Measurements from ENCODE around the gene LDB3.

The LDB3 gene

GRCh38 chr10:86699991-86700840, 31.9 kb downstream of the LDB3 start:
- Histone ChIP-seq H3K36me3 (ENCODE audit: insufficient read depth, low read length) (no peaks in the 10 kb centered on the region), H3K4me3 (no peak overlapping the region), H3K27ac (no peak overlapping the region), H3K9ac (ENCODE audit: insufficient read length) (no peak overlapping the region), H3K9me3 (ENCODE audit: low read depth, low read length) (no peaks in the 10 kb centered on the region)
- TF ChIP-seq EZH2 (IDR thresholded peaks at IDR 0.05): no peak
- TF ChIP-seq POLR2AphosphoS5 (IDR thresholded peaks at IDR 0.05; ENCODE audit: borderline replicate concordance, low read depth, low read length): no peak
- no peak for TF ChIP-seq FOXP2 (optimal IDR thresholded peaks at IDR 0.05; ENCODE audit: control extremely low read depth, extremely low read length, insufficient read depth)
- no peak for DNase-seq (ENCODE audit: low read depth, low spot score)

- no peak overlapping the region for H3K27ac ChIP-seq
- TF ChIP-seq POLR2AphosphoS5 (IDR thresholded peaks at IDR 0.05; ENCODE audit: borderline replicate concordance, low read depth, low read length) (no peak), FOXP2 (optimal IDR thresholded peaks at IDR 0.05; ENCODE audit: control extremely low read depth, extremely low read length, insufficient read depth) (no peak), EZH2 (IDR thresholded peaks at IDR 0.05) (no peak)
- H3K9ac ChIP-seq (ENCODE audit: insufficient read length): no peak overlapping the region
- H3K9me3 ChIP-seq (ENCODE audit: low read depth, low read length): no peaks in the 10 kb centered on the region
- DNase-seq (ENCODE audit: low read depth, low spot score): no peak
- no peaks in the 10 kb centered on the region for H3K36me3 ChIP-seq (ENCODE audit: insufficient read depth, low read length)
- no peak overlapping the region for H3K4me3 ChIP-seq
Observed at GRCh38 chr10:86700851-86701617, 32.7 kb downstream of the LDB3 start.

GRCh38 chr10:86703176-86703575, 34.9 kb downstream of the LDB3 start:
- Histone ChIP-seq H3K9me3 (ENCODE audit: low read depth, low read length) (no peaks in the 10 kb centered on the region), H3K9ac (ENCODE audit: insufficient read length) (no peak overlapping the region), H3K4me3 (no peak overlapping the region), H3K36me3 (ENCODE audit: insufficient read depth, low read length) (no peaks in the 10 kb centered on the region), H3K27ac (no peak overlapping the region)
- no peak for TF ChIP-seq FOXP2 (optimal IDR thresholded peaks at IDR 0.05; ENCODE audit: control extremely low read depth, extremely low read length, insufficient read depth)
- TF ChIP-seq POLR2AphosphoS5 (IDR thresholded peaks at IDR 0.05; ENCODE audit: borderline replicate concordance, low read depth, low read length): no peak
- TF ChIP-seq EZH2 (IDR thresholded peaks at IDR 0.05): no peak
- no peak for DNase-seq (ENCODE audit: low read depth, low spot score)

- no peaks in the 10 kb centered on the region for H3K9me3 ChIP-seq (ENCODE audit: low read depth, low read length)
- H3K27ac ChIP-seq: no peak overlapping the region
- no peak overlapping the region for H3K9ac ChIP-seq (ENCODE audit: insufficient read length)
- no peaks in the 10 kb centered on the region for H3K36me3 ChIP-seq (ENCODE audit: insufficient read depth, low read length)
- TF ChIP-seq FOXP2 (optimal IDR thresholded peaks at IDR 0.05; ENCODE audit: control extremely low read depth, extremely low read length, insufficient read depth) (no peak), POLR2AphosphoS5 (IDR thresholded peaks at IDR 0.05; ENCODE audit: borderline replicate concordance, low read depth, low read length) (no peak), EZH2 (IDR thresholded peaks at IDR 0.05) (no peak)
- no peak overlapping the region for H3K4me3 ChIP-seq
- DNase-seq (ENCODE audit: low read depth, low spot score): no peak
Observed at GRCh38 chr10:86705139-86705538, 36.8 kb downstream of the LDB3 start.

- no peaks in the 10 kb centered on the region for H3K9me3 ChIP-seq (ENCODE audit: low read depth, low read length)
- H3K36me3 ChIP-seq (ENCODE audit: insufficient read depth, low read length): no peaks in the 10 kb centered on the region
- H3K27ac ChIP-seq: no peak overlapping the region
- H3K4me3 ChIP-seq: no peak overlapping the region
- TF ChIP-seq FOXP2 (optimal IDR thresholded peaks at IDR 0.05; ENCODE audit: control extremely low read depth, extremely low read length, insufficient read depth) (no peak), EZH2 (IDR thresholded peaks at IDR 0.05) (no peak), POLR2AphosphoS5 (IDR thresholded peaks at IDR 0.05; ENCODE audit: borderline replicate concordance, low read depth, low read length) (no peak)
- no peak for DNase-seq (ENCODE audit: low read depth, low spot score)
- no peak overlapping the region for H3K9ac ChIP-seq (ENCODE audit: insufficient read length)
Observed at GRCh38 chr10:86705905-86706304, 37.6 kb downstream of the LDB3 start.

GRCh38 chr10:86706401-86706841, 38.1 kb downstream of the LDB3 start:
- no peak for DNase-seq (ENCODE audit: low read depth, low spot score)
- H3K9ac ChIP-seq (ENCODE audit: insufficient read length): no peak overlapping the region
- TF ChIP-seq POLR2AphosphoS5 (IDR thresholded peaks at IDR 0.05; ENCODE audit: borderline replicate concordance, low read depth, low read length): no peak
- TF ChIP-seq EZH2 (IDR thresholded peaks at IDR 0.05): no peak

GRCh38 chr10:86706977-86707376, 38.7 kb downstream of the LDB3 start:
- H3K27ac ChIP-seq: no peak overlapping the region
- TF ChIP-seq EZH2 (IDR thresholded peaks at IDR 0.05) (no peak), POLR2AphosphoS5 (IDR thresholded peaks at IDR 0.05; ENCODE audit: borderline replicate concordance, low read depth, low read length) (no peak), FOXP2 (optimal IDR thresholded peaks at IDR 0.05; ENCODE audit: control extremely low read depth, extremely low read length, insufficient read depth) (no peak)
- H3K9me3 ChIP-seq (ENCODE audit: low read depth, low read length): no peaks in the 10 kb centered on the region
- no peak overlapping the region for H3K4me3 ChIP-seq
- no peak for DNase-seq (ENCODE audit: low read depth, low spot score)
- H3K9ac ChIP-seq (ENCODE audit: insufficient read length): no peak overlapping the region
- H3K36me3 ChIP-seq (ENCODE audit: insufficient read depth, low read length): no peaks in the 10 kb centered on the region

More at GRCh38 chr10:86706401-86706841, 38.1 kb downstream of the LDB3 start:
- Histone ChIP-seq H3K4me3 (no peak overlapping the region), H3K27ac (no peak overlapping the region), H3K9me3 (ENCODE audit: low read depth, low read length) (no peaks in the 10 kb centered on the region), H3K36me3 (ENCODE audit: insufficient read depth, low read length) (no peaks in the 10 kb centered on the region)

GRCh38 chr10:86707505-86707904, 39.2 kb downstream of the LDB3 start:
- no peak overlapping the region for H3K4me3 ChIP-seq
- no peak overlapping the region for H3K27ac ChIP-seq
- no peak for DNase-seq (ENCODE audit: low read depth, low spot score)
- H3K9ac ChIP-seq (ENCODE audit: insufficient read length): no peak overlapping the region
- TF ChIP-seq EZH2 (IDR thresholded peaks at IDR 0.05) (no peak), FOXP2 (optimal IDR thresholded peaks at IDR 0.05; ENCODE audit: control extremely low read depth, extremely low read length, insufficient read depth) (no peak), POLR2AphosphoS5 (IDR thresholded peaks at IDR 0.05; ENCODE audit: borderline replicate concordance, low read depth, low read length) (no peak)
- H3K36me3 ChIP-seq (ENCODE audit: insufficient read depth, low read length): no peaks in the 10 kb centered on the region
- no peaks in the 10 kb centered on the region for H3K9me3 ChIP-seq (ENCODE audit: low read depth, low read length)

All from SK-N-MC (cell line).